ENCODE results near the gene GPR87.

The GPR87 gene

DNA sequence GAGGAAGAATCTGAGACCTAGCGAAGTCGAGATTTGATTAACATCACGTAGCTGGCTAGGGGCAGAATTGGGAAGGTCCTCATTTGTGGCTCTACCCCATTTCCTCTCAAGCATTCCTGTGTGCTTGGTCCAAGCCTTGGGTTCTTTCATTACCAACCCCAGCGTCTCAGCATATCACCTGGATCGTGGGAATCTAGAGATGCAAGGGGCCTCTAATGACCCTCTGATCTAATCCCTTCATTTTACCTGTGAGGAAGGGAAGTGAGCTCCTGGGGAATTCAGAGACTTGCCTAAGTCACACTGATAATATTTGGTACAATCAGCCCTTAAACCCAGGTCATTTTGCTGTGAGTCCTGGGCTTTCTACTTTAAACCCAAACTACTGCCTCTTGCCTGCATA lies 2.0 kb downstream of the GPR87 start:
- DNase-seq = no peak

DNA sequence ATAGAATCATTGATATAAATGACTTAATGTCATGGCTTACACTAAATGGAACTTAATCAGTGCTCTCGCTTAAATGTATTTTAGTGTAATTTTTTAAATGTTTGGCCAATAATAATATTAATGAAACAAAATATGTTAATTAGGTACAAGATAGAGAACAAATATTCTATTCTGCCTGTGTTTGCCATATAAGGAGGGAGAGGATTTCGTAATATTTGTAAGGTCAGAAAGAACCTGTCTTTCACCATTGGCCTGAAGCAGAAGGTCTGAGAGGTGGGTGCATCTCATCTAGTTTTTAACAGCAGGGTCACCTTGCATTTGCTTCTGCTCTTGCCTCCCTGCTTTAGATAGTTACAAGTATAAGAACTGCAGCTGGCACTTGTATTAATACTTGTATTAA lies 2.5 kb downstream of the GPR87 start:
- DNase-seq = no peak

DNA sequence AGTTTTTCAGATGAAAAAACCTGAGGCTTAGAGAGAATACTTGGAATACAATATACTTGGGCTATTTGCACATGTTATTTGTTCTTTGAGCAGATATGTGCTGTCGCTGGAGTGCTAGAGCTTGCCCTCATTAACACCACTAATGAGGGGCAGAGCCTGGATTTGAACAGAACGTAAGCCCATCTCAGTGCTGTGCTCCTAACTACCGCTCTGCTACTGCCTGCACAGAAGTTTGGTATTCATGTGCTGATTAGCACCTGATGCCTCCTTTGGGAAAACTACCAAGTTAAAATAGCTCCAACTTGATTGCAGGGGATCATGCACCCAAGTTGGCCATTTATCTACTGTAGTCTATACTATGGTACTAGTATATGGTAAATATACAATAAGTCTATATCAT lies 3.6 kb downstream of the GPR87 start:
- DNase-seq = no peak

DNA sequence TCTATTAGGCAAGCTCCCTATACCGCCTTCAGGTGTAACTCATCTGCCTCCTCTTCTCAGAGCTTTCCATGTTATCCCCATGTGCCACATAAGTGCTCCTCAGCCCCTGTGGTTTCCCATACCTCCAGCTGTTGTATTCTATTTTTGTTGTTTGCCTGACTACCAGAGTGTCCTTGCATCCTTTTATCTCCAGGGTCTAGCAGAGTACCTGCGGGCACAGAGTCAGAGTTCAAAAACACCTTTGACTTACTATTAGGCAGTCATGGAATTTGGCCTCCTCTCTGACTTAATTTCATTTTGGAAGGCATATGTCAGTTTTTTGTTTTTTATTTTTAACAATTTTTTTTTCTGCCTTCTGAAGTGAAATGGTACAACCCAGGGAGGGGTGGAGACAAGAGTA lies 7.1 kb downstream of the GPR87 start:
- DNase-seq = no peak

DNA sequence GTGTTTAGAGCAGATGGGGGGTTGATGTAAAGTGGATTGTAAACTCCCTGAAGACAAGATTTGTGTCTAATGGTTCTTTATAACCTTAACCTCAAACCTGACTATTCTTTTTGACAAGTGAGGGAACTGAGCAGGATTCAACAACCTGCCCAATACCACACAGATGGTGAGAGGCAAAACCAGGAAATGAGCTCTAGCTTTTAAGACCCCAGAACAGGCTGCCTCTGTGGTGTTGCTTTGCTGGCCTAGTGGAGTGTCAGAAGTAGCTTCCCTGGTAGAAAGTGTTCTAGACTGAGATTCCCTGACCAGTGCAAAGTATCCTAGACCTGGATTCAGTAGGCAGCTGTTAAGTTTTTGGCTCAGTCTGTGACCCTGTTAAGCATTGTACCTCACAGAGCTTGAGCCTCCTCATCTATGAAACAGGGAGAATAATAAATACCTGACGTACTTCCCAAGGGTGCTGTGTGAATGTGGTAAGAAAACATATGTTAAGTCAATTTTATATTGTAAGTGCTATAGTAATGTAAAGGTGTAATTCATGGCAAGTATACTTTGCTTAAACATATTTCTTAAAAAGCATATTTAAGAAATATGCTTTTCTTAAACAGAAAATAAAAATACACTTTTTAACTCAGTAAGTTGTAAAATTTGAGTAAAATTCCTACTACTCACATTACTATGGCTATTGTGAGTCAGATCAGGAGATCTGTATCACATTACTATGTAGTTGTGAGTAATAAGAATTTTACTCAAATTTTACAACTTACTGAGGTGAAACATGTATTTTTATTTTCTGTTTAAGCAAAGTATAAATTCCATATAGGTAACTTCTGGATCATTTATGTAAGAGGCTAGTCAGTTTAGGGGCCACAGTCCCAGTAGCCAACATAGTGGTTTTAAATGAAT lies 8.8 kb downstream of the GPR87 start:
- no peak for DNase-seq

DNA sequence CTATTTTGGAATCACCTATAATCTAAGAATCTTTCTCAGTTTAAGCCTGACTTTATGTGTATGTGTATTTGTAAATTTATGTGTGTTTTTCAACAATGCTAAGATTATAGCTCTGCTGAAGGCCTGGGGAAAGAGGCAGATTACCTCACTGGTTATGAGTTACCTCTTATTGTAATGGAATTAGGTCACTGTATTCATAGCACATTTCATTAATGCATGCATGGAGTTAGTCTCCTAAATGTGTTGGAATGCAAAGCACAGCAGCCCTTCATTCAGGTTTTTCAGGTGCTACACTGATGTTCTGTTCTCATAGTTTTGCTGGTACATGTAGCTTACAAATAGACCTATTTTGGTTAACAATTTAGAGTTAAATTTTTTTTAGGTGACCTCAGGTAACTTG lies 9.5 kb downstream of the GPR87 start:
- no peak for DNase-seq

DNA sequence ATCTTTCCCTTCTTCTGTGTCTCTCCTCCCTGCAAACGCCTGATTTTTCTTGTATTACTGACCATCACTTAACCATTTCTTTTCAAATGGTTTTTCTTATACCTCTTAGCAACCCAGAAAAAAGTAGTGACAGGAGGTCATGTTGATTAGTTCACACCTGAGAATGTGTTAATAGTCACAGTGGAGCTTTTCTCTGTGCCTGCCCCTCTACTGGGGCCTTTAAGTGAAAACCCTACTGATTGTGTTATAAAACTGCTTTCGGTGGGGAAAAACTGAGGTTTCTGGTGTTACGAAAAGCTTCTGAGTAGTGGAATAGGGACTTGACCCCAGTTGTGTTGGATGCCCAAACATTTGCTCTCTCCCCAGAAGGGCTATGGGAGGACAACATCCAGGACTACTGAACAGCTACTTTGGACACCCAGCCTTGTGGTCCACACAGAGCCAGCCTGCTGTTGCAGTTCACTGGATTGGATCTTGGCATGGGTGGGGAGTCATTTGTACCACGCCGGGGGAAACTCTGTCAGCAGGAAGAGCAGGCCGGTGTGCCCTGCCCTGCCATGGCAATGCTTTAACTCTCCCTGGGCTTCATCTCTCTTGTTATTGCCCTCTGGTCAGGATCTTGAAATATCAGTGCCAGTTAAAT lies 10.3 kb downstream of the GPR87 start:
- peak; percentile 17 for DNase-seq

DNA sequence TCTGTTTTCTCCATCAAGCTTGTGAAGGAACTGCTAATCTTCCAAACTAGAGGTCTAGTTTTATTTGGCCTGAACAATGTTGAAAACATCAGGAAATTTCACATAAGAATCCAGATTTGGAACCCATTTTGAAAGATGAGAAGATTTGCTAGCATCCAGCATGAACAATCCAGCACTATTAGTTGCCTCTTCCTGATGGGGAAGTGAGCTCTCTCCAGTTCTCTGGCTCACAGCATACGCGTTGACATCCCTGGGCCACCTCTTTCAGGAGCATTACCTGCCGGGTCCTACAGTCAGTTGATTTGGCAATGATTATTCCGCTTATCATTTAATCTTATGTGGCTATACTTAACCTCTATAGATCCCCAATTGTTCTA lies 10.9 kb downstream of the GPR87 start:
- no peak for DNase-seq

DNA sequence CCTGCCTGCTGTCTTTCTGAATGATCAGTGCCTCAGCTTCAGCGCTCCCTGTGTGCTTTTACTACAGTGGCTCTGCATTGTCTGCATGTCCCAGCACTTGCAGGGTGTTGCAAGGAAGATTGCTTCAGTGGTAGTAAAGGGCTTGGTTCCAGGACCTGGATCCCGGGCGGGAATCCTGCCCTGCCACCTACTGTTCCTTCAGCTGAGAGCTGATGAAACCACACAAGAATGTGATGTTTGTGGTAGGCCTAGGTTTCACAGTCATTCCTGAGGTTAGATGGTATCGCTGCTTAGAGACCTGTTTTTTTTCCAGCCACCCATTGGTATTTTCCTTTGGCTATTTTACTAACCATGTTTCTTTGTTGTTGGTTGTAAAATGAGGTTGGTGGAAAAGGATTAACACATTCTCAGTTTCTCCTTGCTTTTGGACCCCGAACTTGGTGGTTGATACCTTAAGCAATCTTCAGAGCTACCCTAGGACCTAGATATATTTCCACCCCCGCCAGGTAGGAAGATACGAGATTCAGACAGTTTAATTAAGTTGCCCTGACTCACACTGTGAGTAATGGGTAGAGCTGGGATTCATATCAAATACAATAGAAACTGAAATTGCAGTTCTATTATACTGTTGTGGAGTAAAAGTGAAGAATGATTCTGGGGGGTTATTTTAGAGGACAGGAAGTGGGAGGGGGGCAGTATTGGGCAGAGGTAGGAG lies 11.4 kb downstream of the GPR87 start:
- peak; percentile 40 for DNase-seq

DNA sequence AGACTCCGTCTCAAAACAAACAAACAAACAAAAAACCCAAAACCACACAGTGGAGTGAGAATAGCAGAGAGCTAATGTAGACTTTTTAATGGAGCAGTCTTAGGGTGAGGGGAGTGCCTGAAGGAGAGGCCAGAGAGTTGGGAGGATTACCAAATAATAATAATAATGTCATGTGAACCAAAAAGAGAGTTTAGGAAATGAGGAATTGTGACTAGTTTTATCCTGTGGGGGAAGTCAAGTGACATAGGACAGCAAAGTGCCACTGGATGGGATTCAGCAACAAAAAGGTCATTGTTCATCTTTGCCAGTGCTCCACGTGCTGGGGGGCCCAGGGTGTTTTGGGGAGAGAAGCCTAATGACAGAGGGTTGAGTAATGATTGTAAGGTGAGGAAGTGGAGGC lies 12.9 kb downstream of the GPR87 start:
- DNase-seq = peak; percentile 31

DNA sequence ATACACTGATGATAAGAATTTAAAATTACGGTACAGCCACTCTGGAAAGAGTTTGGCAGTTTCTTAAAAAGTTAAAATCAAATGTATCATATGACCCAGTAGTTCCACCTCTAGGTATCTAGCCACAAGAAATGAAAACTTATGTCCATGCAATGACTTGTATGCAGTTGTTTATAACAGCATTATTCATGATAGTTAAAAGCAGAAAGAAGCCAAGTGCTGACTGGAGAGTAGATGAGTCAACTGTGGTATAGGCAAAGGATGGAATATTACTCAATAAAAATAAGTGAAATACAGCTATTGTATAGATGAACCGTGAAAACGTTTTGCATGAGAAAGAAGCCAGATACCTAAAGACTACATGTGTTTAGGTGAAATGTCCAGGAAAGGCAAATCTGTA lies 14.8 kb downstream of the GPR87 start:
- DNase-seq = no peak

DNA sequence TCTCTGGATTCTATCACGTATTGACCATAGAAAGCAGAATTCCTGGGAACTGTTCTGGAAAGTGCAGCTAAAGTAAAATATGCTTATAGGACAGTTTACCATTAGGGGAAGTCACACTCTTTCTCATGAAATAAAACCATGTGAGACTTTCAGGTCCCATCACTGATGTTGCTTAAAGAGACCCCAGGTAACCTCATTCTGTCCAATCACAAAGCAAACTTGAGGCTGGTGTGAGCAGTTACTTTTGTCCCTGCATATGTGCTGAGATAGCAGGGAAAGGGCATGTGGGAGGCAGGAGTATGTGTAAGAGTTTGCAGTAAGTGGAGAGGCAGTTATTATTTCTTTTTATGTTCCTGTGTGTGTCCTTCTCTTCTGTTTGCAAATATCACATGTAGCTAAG lies 16.1 kb downstream of the GPR87 start:
- no peak for DNase-seq

DNA sequence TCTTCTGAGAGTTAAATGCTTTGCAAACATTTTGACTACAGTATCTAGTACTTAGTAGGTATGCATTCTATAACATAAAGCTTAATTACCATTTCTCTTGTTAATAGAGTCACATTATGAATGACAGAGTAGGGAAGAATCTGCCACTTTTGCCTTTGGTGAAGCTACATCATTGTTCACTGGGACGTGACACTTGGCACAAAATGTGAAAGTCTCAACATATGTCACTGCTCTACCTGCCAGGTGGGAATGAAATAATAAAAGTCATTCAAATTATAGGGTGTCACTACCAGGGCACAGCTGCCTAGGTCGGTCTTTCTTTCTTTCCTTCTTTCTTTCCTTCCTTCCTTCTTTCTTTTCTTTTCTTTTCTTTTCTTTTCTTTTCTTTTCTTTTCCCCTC lies 17.6 kb downstream of the GPR87 start:
- DNase-seq = no peak

DNA sequence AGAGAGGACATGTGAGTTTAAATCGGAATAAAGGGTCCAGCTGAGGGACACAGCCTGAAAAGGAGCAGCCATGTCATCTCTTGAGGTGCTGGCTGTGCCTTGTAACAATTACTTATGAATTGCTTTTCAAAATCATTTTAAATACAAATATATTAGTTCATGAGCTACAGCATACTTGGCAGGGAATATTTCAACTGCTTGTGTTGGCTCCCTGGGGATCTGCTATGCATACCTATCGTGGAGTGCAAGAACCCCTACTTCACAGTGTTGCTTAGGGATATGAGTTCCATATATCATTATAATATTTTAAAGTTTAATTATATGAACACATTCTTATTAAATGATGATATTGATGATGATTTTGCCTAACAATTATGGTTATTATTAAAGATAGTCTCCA lies 19.2 kb downstream of the GPR87 start:
- no peak for DNase-seq

DNA sequence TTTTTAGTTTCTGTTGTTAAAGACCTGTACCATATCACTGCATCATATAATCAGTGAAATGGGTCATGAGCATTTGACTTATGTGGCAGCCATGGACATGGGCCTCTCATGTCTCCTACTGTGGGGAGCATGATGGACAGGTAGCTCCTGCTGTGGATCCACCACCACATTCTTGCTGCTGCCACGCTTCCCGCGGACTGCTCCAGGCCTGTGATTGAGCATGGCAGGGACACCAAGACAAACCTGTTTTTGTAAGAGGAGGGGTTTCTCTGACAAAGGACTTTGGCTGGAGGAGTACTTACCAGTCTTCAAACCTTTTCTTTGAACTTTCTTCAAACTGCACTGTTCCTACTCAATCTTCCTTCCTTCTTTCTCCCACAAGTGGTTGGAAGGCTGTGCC lies 20.4 kb downstream of the GPR87 start:
- DNase-seq = no peak

DNA sequence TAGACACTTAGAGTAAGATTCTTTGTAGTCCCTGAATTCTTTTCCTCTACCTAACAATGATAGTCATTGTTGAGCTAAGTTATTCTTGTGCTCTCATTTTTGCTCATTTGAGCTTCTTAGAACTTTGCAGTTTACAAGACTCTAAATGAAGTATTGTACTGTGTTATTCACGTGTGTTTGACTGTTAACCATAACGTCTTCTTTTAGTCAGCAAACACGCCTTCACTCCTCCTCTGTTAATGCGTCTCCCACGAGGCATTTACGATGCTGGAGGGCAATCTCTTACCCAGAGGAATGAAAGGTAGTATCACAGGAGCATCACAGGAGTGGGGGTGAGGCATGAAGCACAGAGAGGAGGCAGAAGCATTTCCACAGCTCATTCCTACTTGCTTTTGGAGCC lies 23.5 kb downstream of the GPR87 start:
- DNase-seq = no peak

DNA sequence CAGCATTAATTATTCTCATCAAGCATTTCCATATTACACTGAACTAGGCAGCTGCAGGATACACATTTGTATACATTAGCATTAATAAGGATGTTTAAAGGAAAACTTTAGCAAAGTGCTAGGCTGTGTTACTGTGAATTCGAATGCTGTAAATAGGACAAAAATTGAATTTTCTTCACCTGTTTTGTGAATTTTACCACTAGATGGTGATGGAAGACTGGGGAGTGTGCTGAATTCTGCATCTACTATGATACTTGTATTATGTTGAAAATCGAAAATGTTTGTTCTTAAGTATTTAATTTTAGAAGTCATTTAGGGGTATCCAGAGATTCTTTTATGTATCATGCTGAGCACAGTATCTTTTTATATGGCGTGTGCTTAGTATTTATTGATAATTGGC lies 25.9 kb downstream of the GPR87 start:
- DNase-seq = no peak

DNA sequence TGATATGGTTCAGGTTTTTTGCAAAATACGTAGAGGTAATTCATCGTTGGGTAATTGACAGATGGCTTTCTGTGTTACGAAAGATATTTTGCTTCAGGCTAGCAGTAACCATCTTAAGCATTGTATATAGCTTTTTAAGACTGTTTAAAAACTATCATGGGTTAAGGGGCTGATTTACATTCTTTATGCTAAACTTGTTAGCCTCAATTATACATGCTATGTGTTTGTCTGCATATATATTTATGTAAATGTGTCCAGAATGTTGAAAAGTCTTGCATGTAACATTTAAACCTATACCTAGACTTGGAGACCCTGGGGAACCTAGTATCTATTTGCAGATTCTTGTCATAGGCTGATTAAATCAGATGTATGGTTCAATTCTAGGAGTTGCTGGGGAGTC lies 27.2 kb downstream of the GPR87 start:
- no peak for DNase-seq

DNA sequence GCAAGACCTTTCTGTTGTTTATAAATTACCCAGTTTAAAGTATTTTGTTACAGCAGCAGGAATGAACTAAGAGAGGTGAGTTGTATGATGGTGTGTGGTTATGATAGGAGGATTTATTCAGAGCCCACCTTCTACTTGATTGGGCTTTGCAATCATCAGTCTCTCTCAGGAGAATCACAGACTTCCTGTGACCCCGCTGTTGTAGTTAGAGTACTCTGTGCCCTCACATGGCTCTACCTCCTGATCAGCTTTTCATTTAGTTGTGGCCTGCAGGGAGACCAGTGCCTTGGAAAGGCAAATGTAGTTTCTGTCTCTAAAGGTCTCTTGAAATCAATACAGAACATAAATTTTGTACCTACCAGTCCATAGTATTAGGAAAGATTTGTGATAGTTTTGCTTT lies 30.7 kb downstream of the GPR87 start:
- DNase-seq = no peak

DNA sequence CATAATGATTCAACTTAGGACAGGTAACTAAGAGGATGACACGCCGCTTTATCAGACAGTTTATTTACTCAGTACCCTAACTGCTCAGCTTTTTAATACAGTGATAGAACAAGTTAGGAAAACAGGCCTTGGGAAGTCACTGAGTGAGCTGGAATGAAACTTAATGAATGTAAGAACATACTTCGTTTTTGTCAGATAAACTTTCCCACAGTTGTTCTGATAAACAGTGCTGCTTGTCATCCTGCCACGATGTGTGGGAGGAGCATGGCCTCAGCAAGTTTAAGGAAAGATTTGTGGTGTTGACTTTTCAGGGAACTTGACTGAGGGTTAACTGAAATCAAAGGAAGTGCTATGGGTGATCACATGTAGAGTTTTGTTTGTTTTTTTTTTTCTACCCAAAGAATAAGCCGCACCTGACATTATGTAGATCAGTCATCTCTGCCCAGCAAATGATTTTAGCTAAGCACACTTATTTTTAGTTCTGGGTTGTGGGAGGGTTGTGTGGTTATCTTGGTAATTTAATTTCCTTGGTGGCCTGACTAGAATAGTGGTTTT lies 32.6 kb downstream of the GPR87 start:
- peak; percentile 22 for DNase-seq

DNA sequence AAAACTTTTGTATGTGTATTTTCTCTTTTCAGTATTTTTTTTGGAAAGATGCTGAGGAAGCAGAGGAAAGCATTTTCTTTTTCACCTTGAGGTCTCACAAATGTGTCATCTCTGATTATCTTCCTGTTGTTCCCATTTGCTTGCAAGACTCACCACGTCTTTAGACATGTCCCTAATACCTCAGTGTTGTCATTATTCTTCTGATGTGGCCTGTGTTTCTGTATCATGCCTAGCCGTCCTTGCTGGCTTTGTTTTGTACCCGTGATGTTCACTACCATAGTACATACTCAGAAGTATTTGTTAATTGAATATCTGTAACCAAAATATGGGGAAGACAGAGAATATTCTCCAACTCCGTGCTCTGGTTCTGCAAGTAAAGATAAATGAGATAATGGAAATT lies 33.2 kb downstream of the GPR87 start:
- no peak for DNase-seq

DNA sequence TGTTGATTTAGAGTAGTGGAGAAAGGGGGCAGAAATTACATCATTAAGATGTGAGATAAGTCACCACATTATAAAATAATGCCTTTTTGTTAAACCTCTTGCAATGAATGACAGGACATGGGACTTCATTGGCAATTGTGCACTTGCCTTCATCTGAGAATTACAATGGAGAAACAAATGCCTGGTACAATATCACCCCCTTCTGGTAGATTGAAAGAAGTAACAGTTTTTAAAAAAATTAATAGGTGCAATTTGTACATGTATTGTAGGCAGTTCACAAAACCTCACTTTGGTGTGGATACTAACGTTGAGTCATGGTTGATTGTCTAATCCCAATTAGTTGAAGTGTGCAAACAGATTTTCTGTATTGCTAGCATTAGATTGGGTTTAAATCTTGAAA lies 33.7 kb downstream of the GPR87 start:
- no peak for DNase-seq

DNA sequence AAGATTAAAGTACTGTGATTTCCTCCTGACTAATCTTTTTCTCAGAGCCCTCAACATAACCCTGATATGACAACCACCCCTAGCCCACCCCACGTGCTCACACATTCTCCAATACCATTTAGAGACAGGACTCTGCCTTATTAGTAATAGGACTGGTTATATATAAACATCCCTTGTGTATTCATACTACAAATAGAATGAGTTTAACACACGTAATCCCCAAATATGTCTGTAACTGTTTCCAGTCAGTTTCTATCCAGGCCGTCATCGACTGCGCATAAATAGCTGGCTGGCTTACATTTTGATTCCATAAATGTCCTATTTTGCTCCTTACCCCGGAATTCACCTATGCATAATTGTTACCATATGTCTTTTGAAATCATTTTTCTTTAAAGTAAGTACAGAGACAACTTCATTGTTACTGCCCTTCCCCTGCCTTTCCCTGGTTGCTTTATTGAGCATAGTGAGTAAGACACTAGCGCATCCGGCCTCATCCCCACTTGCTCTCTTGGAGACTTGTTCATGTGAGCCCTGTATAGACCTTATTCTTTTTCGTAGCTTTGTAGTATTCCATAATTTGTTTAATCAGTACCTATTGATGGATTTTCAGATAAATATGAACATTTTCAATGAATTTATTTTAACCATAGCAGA lies 34.8 kb downstream of the GPR87 start:
- no peak for DNase-seq
